ENCODE results near the gene ACTN4.

The ACTN4 gene

GRCh38 chr19:38695832-38696728 lies 48.6 kb downstream of the ACTN4 start:
- no peak for DNase-seq (ENCODE audit: low read depth)

DNA sequence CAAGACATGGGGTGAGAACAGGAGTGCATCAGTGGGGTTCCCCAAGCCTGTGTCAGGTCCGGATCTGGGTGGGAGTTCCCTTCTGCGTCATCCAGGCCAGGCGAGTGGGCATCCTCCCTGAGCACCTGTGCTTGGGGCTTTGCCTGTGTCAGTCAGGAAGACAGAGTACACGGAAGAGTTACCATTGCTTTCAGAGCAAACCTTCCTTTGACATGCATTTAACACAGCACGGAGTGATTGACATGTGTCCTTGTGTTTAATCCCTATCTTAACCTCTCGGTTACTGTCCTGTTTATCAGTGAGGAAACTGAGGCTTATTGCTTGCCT lies 49.2 kb downstream of the ACTN4 start:
- no peak for DNase-seq (ENCODE audit: low read depth)

DNA sequence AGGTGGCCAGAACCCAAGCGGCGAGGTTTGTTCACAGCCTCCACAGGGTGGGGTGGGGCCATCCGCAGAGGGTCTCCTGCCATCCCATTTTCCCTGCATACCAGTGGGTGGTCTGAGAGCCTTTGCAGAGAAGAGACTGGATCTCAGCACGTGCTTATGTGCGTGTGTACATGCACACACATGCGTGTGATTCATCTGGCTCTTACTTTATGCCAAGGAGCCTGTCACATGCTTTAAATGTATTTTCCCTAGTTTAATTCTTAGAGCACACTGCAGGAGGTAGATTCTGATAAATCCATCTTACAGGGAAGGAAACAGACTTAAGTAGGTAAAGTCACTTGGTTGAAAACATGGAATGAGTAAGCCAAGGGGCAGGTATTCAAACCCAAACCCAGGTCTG lies 49.7 kb downstream of the ACTN4 start:
- no peak for DNase-seq (ENCODE audit: low read depth)

DNA sequence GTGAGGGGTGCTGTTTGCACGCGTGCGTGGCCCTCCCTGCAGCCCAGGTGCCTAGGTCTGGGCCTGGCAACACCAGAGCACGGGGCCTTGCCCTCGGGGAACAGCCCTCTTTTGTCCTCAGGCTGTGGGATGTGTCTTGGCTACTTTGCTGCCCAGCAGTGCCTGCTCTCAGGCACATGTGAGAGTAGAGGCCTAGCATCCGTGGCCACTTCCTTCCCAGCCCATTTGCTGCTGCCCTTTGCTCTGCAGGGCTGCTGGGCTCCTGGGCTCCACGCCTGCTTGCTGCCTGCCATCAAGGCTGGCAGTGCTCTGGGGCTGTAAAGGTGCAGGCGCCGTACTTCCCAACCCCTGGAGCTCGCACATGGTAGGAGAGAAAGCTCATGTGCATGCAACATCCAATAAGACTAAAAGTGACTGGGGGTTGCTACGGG lies 50.2 kb downstream of the ACTN4 start:
- DNase-seq (ENCODE audit: low read depth), result no peak

- DNase-seq (ENCODE audit: low read depth), result no peak
Observed at GRCh38 chr19:38698225-38699026, 51.0 kb downstream of the ACTN4 start.

- no peak for DNase-seq (ENCODE audit: low read depth)
Observed at GRCh38 chr19:38699027-38699346, 51.5 kb downstream of the ACTN4 start.

DNA sequence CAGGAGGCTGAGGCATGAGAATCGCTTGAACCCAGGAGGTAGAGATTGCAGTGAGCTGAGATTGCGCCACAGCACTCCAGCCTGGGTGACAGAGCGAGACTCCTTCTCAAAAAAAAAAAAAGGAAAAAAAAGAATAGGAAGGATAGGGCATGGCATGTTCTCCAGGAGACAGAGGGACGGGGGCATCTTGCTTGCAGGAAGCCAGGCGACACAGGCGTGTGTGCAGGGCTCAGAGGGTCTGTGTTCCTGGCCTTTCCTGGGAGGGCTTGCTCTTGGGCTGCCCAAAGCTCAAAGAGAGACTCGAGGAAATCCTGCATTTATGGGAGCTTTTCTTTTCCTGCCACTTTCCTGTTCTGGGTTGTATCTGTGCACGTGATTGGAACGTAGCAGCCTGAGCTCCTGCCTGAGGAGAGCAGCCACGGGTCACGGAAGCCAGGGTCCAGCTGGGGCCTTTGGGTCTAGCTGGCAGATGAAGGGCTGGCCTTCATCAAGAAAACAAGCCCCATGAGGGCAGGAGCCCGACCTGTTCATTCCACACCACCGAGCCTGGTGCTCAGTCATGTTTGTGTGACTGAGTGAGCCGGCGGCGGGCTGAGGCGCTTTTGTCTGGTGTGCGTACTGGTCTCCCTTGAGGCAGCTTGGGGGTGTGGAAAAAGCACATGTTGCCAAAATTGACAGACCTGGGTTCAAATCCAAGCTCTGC lies 52.3 kb downstream of the ACTN4 start:
- DNase-seq (ENCODE audit: low read depth), result no peak

DNA sequence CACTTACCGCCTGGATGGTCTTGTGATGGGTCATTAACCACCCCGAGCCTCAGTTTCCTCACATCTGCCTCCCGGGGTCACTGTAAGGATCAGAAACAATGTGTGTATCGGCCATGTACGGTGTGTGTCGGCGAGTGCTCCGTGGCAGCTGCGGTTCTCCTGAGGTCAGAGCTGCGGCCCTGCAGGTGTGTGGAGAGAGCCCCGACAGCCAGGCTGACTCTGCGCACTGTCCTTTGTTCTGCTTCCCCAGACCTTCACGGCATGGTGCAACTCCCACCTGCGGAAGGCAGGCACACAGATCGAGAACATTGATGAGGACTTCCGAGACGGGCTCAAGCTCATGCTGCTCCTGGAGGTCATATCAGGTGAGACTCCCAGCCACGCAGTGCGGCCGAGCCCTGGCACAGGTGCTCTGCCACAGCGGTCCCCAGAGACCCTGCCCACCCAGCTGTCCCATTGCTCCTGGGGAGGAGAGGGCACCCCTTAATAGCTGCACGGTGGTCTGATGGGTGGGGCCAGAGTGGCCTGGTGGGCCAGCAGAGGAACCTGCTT lies 53.0 kb downstream of the ACTN4 start:
- no peak for DNase-seq (ENCODE audit: low read depth)

DNA sequence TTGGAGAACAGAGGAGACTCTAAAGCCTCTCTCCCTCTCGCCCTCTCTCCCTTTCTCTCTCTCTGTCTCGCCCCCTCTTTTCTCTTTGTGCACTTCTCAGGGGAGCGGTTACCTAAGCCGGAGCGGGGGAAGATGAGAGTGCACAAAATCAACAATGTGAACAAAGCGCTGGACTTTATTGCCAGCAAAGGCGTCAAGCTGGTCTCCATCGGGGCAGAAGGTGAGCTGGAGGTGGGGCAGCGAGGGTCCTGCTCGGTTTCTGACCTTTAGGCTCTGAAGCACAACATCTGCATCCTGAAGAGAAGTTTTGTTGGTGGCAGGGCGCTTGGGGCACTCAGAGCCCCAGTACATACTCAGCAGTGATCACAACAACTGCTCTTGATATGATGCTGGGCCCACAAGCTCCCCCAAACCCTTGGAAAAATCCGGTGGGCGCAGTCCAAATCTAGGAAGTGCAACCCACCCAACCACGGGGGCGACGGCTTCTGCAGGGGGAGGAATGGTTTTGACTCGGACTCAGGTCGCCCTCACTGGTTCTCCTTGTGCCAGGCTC lies 53.5 kb downstream of the ACTN4 start:
- no peak for DNase-seq (ENCODE audit: low read depth)

GRCh38 chr19:38701455-38702063 lies 54.1 kb downstream of the ACTN4 start:
- no peak for DNase-seq (ENCODE audit: low read depth)

- DNase-seq (ENCODE audit: low read depth), result no peak
Observed at GRCh38 chr19:38702278-38702677, 54.8 kb downstream of the ACTN4 start.

DNA sequence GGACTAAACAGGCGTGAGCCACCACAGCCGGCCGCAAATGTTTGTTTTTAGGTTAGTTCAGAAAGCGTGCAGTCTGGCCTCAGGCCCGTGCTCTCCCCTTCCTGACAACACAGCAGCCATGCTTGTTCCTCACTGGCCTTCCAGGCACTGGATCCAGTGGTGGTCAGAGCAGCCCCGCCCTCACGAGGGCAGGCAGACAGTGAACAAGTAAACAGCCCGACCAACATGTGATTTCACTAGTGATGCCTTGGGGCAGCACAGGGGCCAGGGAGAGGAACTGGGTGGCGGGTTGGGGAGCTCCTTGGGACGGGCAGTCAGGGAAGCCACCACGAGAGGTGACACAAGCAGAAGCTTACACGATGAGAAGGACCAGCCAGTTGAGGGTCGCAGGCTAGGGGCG lies 56.1 kb downstream of the ACTN4 start:
- DNase-seq (ENCODE audit: low read depth), result no peak

- no peak for DNase-seq (ENCODE audit: low read depth)
Observed at GRCh38 chr19:38704488-38705026, 57.1 kb downstream of the ACTN4 start.

DNA sequence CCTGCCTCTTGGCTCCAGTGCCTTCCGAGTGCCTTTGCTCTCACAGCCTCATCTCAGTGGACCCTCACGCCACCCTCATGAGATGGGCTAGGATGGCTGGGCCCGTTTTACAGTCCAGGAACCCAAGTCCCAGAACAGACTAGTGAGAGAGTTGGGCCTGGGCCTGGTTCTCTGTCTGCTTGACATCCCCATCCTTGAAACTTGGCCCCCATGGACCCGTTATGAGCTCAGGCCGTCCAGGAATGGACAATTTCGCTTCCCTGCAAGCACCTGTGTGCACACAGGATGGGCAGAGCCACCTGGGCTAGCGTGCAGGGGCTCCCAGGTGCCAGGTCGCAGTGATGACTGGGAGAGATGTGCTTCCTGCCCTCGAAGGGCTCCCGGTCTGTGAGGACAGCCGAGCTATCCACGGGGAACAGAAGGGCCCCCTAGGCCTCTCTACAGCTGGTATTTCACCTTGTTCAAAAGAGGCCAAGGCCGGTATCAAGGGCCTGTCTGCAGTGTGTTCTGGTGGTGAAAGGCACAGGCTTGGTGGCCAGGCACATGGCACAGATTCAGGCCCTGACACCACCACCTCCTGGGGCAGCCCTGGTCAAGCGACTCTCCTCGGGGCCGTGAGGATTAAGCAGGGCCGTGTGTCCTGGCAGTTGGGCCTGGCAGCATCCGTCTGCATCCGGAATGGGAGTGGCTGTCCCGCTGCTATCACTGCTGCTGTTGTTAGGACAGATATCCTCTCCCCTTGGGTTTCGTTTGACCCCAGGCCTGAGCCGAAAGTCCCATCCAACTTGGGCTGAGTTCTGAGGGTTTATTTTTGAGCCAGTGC lies 58.0 kb downstream of the ACTN4 start:
- DNase-seq (ENCODE audit: low read depth), result no peak

DNA sequence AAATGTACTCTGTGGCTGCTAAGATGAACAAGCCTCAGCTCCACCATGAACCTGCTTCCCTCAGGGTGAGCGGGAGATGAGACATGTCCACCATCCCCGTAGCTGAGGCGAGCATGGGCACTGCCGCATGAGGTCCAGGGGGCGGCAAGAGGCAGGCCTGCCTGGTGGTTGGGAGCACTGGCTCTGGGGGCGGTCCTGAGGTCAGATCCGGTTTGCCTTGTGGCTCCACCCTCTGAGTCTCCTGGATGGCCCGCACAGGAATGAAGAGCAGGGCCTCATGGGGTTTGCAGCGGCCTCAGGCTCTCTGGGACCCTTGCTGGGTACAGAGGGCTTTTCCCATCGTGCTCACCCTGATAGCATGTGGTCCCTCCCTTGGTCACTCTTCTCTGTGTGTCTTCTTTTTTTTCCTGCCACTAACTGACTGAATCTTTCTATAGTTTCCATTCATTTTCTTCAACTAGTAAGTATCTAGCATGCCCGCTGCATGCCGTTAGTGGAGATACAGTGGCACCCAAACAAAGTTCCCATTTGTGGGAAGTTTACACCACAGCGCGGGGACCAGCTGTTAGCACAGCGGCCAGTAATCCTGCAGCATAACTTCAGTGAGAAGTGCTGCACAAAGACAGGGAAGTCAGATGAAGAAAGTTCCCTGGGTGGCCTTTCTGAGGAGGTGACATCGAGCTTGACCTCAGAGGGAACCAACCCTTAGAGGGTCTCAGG lies 59.5 kb downstream of the ACTN4 start:
- no peak for DNase-seq (ENCODE audit: low read depth)

- no peak for DNase-seq (ENCODE audit: low read depth)
Observed at GRCh38 chr19:38707512-38708114, 60.2 kb downstream of the ACTN4 start.

GRCh38 chr19:38708413-38709024 lies 61.1 kb downstream of the ACTN4 start:
- DNase-seq (ENCODE audit: low read depth), result no peak

DNA sequence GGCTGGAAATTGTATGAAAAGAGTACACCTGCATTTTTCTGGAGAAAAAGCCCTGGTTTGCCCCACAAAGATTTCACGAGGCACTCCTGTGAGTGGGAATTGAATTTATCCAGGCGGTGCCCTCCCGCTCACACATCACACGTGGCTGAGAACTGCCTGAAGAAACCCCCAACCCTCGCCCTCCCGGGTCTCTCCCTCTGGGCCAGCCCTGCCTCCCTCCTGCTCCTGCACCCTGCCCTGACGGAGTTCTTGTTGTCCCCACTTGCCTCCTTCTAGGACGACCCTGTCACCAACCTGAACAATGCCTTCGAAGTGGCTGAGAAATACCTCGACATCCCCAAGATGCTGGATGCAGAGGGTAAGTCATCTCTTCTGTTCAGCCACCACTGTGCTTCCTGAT lies 61.7 kb downstream of the ACTN4 start:
- no peak for DNase-seq (ENCODE audit: low read depth)

All from stromal cell of bone marrow (primary cell).